ENCODE data around the gene BARHL1.

The BARHL1 gene

GRCh38 chr9:132547052-132547431 is 35.4 kb upstream of the BARHL1 start:
- Histone ChIP-seq H3K27me3 (ENCODE audit: insufficient read depth, low read depth) (no peaks in the 10 kb centered on the region), H3K79me2 (ENCODE audit: insufficient read depth, low read depth) (no peaks in the 10 kb centered on the region), H2AFZ (ENCODE audit: low read depth) (no peak overlapping the region), H3K36me3 (ENCODE audit: insufficient read depth) (no peaks in the 10 kb centered on the region), H3K4me2 (no peak overlapping the region), H3K4me1 (ENCODE audit: low read depth, poor library complexity, severe bottlenecking) (no peaks in the 10 kb centered on the region), H4K20me1 (ENCODE audit: insufficient read depth) (no peaks in the 10 kb centered on the region), H3K9ac (no peak overlapping the region), H3K27ac (no peak overlapping the region), H3K4me3 (IDR thresholded peaks at IDR 0.05; ENCODE audit: insufficient read depth, low read depth, low read length) (no peak overlapping the region)
- TF ChIP-seq CTCF (conservative IDR thresholded peaks at IDR 0.05; ENCODE audit: low read depth, low read length) = no peak

DNA sequence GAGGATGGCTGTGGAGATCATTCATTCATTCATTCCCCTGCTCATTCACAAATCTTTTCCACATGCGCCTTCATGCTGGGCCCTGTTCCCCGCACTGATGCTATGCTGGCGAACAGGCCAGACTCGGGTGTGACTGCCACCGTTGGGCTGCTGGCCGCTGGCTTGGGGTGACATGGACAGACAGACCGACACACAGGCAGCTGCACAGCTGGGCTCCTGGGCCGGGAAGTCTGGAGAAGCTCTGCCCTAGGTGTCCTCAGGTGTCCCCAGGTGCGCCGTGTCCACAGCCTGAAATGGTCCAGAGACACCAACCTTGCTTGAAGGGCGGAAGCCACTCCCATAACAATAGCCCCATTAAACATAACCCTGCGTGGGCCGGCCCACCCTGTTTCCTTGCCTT is 35.0 kb upstream of the BARHL1 start:
- no peaks in the 10 kb centered on the region for H3K27me3 ChIP-seq (ENCODE audit: insufficient read depth, low read depth)
- no peaks in the 10 kb centered on the region for H3K36me3 ChIP-seq (ENCODE audit: insufficient read depth)
- H4K20me1 ChIP-seq (ENCODE audit: insufficient read depth) = no peaks in the 10 kb centered on the region
- no peak overlapping the region for H3K4me3 ChIP-seq (IDR thresholded peaks at IDR 0.05; ENCODE audit: insufficient read depth, low read depth, low read length)
- no peak overlapping the region for H3K9ac ChIP-seq
- no peak for TF ChIP-seq CTCF (conservative IDR thresholded peaks at IDR 0.05; ENCODE audit: low read depth, low read length)
- no peak overlapping the region for H3K27ac ChIP-seq
- H2AFZ ChIP-seq (ENCODE audit: low read depth) = no peak overlapping the region
- H3K4me1 ChIP-seq (ENCODE audit: low read depth, poor library complexity, severe bottlenecking) = no peaks in the 10 kb centered on the region
- no peaks in the 10 kb centered on the region for H3K79me2 ChIP-seq (ENCODE audit: insufficient read depth, low read depth)
- H3K4me2 ChIP-seq = no peak overlapping the region

DNA sequence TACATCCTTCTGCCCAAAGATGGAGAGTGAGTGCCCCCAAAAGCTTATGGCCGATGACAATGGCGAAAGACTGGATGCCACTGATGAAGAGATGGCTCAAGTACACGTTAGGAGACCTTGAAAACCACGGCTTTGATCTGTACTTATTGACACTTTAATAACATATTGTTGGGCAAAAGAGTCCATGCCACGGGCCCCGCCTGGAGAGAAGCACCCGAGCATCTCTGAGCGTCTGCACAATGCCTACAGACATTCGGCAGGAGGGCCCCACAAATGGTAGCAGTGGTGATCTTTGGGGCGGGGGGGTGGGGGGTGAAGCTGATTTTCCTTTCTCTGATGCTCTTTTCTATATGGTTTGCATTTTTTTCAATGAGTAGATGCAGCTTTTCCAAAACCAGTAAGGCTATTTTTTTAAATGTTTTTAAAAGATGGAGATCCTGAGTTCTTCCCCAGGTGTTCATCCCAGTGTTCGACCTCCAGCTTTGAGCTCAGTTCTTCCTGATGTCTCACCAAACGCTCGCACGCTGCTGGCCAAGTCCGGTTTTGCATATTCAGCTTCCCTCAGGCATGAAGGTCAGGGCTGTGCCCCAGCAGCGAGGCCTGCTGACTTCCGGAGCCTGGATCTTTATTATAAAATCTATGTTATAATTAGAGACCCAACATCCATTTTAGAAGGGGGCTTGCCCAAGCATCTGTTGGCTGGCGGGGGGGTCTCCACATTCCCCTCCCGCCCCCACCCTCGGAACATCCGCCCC is 34.3 kb upstream of the BARHL1 start:
- Histone ChIP-seq H3K4me1 (ENCODE audit: low read depth, poor library complexity, severe bottlenecking) (no peaks in the 10 kb centered on the region), H3K4me3 (IDR thresholded peaks at IDR 0.05; ENCODE audit: insufficient read depth, low read depth, low read length) (no peak overlapping the region), H3K36me3 (ENCODE audit: insufficient read depth) (no peaks in the 10 kb centered on the region), H3K79me2 (ENCODE audit: insufficient read depth, low read depth) (no peaks in the 10 kb centered on the region), H2AFZ (ENCODE audit: low read depth) (no peak overlapping the region), H3K4me2 (no peak overlapping the region), H4K20me1 (ENCODE audit: insufficient read depth) (no peaks in the 10 kb centered on the region), H3K9ac (no peak overlapping the region), H3K27me3 (ENCODE audit: insufficient read depth, low read depth) (no peaks in the 10 kb centered on the region), H3K27ac (no peak overlapping the region)
- no peak for TF ChIP-seq CTCF (conservative IDR thresholded peaks at IDR 0.05; ENCODE audit: low read depth, low read length)

DNA sequence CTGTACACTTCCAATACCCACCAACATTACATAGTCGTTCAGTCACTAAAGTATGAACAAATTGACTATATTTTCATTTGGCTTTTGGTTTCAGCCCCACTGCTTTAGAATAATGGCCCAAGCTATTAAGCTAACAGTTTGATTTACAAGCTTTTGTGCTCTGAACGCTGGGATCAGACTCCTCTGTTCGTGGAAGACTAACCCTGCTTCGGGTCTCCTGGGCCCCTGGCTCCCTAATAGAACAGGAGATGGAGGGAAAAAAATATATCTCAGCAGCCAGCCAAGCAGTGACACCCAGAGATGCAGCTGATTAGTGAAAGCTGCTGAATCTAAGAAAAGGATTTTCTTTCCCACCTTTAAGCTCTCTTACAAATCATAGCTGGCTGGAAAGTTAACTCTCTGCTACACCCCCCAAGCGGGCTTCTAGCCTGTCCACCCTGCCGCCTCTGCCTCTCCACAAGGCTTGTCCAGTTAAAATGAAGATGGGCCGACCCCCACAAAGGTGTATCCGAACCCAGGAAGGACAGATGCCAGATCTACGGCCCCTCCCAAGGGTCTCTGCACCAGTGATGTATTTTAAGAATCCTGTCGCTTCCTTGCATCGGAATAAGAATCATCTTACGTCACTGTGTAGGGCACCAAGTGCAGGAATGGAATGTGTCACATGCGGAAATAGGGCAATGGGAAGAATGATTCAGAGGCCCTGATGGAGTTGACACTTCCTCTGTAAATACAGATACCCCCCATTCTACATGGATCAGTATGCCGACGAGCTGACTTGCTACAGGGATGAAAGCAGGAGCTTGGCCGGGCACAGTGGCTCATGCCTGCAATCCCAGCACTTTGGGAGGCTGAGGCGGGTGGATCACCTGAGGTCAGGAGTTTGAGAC is 33.4 kb upstream of the BARHL1 start:
- H3K4me1 ChIP-seq (ENCODE audit: low read depth, poor library complexity, severe bottlenecking) = no peaks in the 10 kb centered on the region
- no peak overlapping the region for H3K4me3 ChIP-seq (IDR thresholded peaks at IDR 0.05; ENCODE audit: insufficient read depth, low read depth, low read length)
- H3K36me3 ChIP-seq (ENCODE audit: insufficient read depth) = no peaks in the 10 kb centered on the region
- no peak for TF ChIP-seq CTCF (conservative IDR thresholded peaks at IDR 0.05; ENCODE audit: low read depth, low read length)
- no peak overlapping the region for H3K9ac ChIP-seq
- no peaks in the 10 kb centered on the region for H4K20me1 ChIP-seq (ENCODE audit: insufficient read depth)
- H3K79me2 ChIP-seq (ENCODE audit: insufficient read depth, low read depth) = no peaks in the 10 kb centered on the region
- no peak overlapping the region for H3K27ac ChIP-seq
- no peak overlapping the region for H2AFZ ChIP-seq (ENCODE audit: low read depth)
- H3K4me2 ChIP-seq = no peak overlapping the region
- no peaks in the 10 kb centered on the region for H3K27me3 ChIP-seq (ENCODE audit: insufficient read depth, low read depth)

Data from KMS-11 (cell line).